SK-N-SH treated with all-trans-retinoic acid at 6 μM for 48 hours (cell line): ENCODE data around the gene NPAT.

ENCODE experiments used
- ATAC-seq: fragments of 200-7000 bp; cut with Tn5 transposase; 3 replicates; pipeline ENCODE4 v1.9.1; 2020; ENCODE audit warnings: mild to moderate bottlenecking, moderate library complexity
- ARNTL ChIP-seq: fragments of 450-650 bp; formaldehyde crosslinking; IDR thresholded peaks from 2 replicates; pipeline ENCODE4 v1.5.0; 2020; ENCODE audit warnings: low read depth, mild to moderate bottlenecking, moderate library complexity, borderline replicate concordance
- BACH2 ChIP-seq: fragments of 250-450 bp; sonication (Bioruptor Pico); IDR thresholded peaks from 2 replicates; pipeline ENCODE4 v1.9.0; 2021; ENCODE audit warnings: mild to moderate bottlenecking, borderline replicate concordance
- CSDC2 ChIP-seq: fragments of 250-450 bp; sonication (Bioruptor Pico); IDR thresholded peaks from 2 replicates; pipeline ENCODE4 v1.5.0; 2020; ENCODE audit warnings: mild to moderate bottlenecking, moderate library complexity
- ESRRG ChIP-seq: fragments of 250-450 bp; sonication (Bioruptor Pico); IDR thresholded peaks from 2 replicates; pipeline ENCODE4 v1.6.1; 2021; ENCODE audit warnings: mild to moderate bottlenecking
- GLIS3 ChIP-seq: fragments of 250-450 bp; sonication (Bioruptor Pico); IDR thresholded peaks from 2 replicates; pipeline ENCODE4 v1.5.0; 2020; ENCODE audit warnings: mild to moderate bottlenecking, moderate library complexity
- ISL1 ChIP-seq: fragments of 250-450 bp; sonication (Bioruptor Pico); IDR thresholded peaks from 2 replicates; pipeline ENCODE4 v2.1.2; 2022; ENCODE audit warnings: mild to moderate bottlenecking, moderate library complexity
- OSR1 ChIP-seq: fragments of 250-450 bp; sonication (Bioruptor Pico); IDR thresholded peaks from 2 replicates; pipeline ENCODE4 v1.8.0; 2022; ENCODE audit warnings: moderate library complexity, mild to moderate bottlenecking, inconsistent platforms
- PPARA ChIP-seq: fragments of 250-450 bp; sonication (Bioruptor Pico); IDR thresholded peaks from 2 replicates; pipeline ENCODE4 v1.5.0; 2020; ENCODE audit warnings: mild to moderate bottlenecking, borderline replicate concordance
- RARB ChIP-seq: fragments of 250-450 bp; sonication (Bioruptor Pico); IDR thresholded peaks from 2 replicates; pipeline ENCODE4 v1.8.0; 2021; ENCODE audit warnings: mild to moderate bottlenecking, moderate library complexity
- SNAI2 ChIP-seq: fragments of 250-450 bp; sonication (Bioruptor Pico); IDR thresholded peaks from 2 replicates; pipeline ENCODE4 v1.5.0; 2020; ENCODE audit warnings: mild to moderate bottlenecking, moderate library complexity
- TCF4 ChIP-seq: fragments of 250-450 bp; sonication (Bioruptor Pico); IDR thresholded peaks from 2 replicates; pipeline ENCODE4 v1.8.0; 2021; ENCODE audit warnings: mild to moderate bottlenecking, moderate library complexity, borderline replicate concordance
- TOX ChIP-seq: fragments of 250-450 bp; sonication (Bioruptor Pico); IDR thresholded peaks from 2 replicates; pipeline ENCODE4 v1.8.0; 2021; ENCODE audit warnings: mild to moderate bottlenecking, moderate library complexity, borderline replicate concordance
- TSHZ2 ChIP-seq: fragments of 250-450 bp; sonication (Bioruptor Pico); IDR thresholded peaks from 2 replicates; pipeline ENCODE4 v1.5.0; 2020; ENCODE audit warnings: mild to moderate bottlenecking, moderate library complexity
- ZC3H10 ChIP-seq: fragments of 250-450 bp; sonication (Bioruptor Pico); IDR thresholded peaks from 2 replicates; pipeline ENCODE4 v1.5.1; 2021; ENCODE audit warnings: mild to moderate bottlenecking, moderate library complexity
- ZFP3 ChIP-seq: fragments of 250-450 bp; sonication (Bioruptor Pico); IDR thresholded peaks from 2 replicates; pipeline ENCODE4 v1.5.0; 2020; ENCODE audit warnings: mild to moderate bottlenecking, moderate library complexity
- ZFP30 ChIP-seq: fragments of 450-650 bp; formaldehyde crosslinking; IDR thresholded peaks from 2 replicates; pipeline ENCODE4 v1.5.0; 2022; ENCODE audit warnings: mild to moderate bottlenecking, moderate library complexity
- ZNF565 ChIP-seq: fragments of 450-650 bp; formaldehyde crosslinking; conservative IDR thresholded peaks from 2 replicates; pipeline ENCODE4 v1.5.0; 2020; ENCODE audit warnings: low read depth, mild to moderate bottlenecking, moderate library complexity
- ZNF70 ChIP-seq: fragments of 450-650 bp; formaldehyde crosslinking; IDR thresholded peaks from 2 replicates; pipeline ENCODE4 v1.5.0; 2020; ENCODE audit warnings: mild to moderate bottlenecking, moderate library complexity
- TF ChIP-seq, protein P1 (sequence below): fragments of 250-450 bp; sonication (Bioruptor Pico); IDR thresholded peaks from 2 replicates; pipeline ENCODE4 v1.8.0; 2020; ENCODE audit warnings: mild to moderate bottlenecking, moderate library complexity, borderline replicate concordance
- TF ChIP-seq, protein P2 (sequence below): fragments of 250-450 bp; sonication (Bioruptor Pico); IDR thresholded peaks from 2 replicates; pipeline ENCODE4 v1.5.1; 2020; ENCODE audit warnings: low read depth, mild to moderate bottlenecking, moderate library complexity
- TF ChIP-seq, protein P3 (sequence below): fragments of 250-450 bp; sonication (Bioruptor Pico); IDR thresholded peaks from 2 replicates; pipeline ENCODE4 v1.8.0; 2021; ENCODE audit warnings: low read depth, mild to moderate bottlenecking, moderate library complexity, borderline replicate concordance

Gene NPAT

GRCh38 chr11:108204929-108205499, 17.4 kb downstream of the NPAT start:
- ATAC-seq = no peak

DNA sequence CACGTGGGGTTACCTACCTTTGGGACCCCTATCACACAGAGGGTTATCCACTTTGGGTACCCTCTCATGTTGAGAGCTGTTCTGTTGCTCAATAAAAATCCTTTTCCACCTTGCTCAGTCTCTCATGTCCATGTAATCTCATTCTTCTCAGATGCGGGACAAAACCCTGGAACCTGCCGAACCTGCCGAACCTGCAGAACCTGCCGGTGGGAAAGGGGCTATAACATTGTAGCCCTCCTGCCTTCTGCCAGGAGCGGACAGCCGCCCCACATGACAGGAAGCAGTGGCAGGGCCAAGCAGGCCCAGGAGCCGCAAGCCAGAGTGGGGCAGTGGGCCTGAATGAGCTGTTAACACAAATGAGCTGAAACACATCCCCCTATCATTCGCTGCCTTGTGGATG, 18.1 kb downstream of the NPAT start:
- ATAC-seq = no peak
- TF ChIP-seq RARB (no peak), ISL1 (CRISPR knock-in tag) (no peak), ZC3H10 (CRISPR knock-in tag) (no peak), BACH2 (no peak), ZNF565 (CRISPR knock-in tag) (no peak), GLIS3 (CRISPR knock-in tag) (no peak), CSDC2 (CRISPR knock-in tag) (no peak), ZFP3 (CRISPR knock-in tag) (no peak), ZNF70 (CRISPR knock-in tag) (no peak), TCF4 (CRISPR knock-in tag) (no peak), ZFP30 (CRISPR knock-in tag) (no peak), OSR1 (CRISPR knock-in tag) (no peak), TOX (CRISPR knock-in tag) (no peak), ESRRG (CRISPR knock-in tag) (no peak), ARNTL (no peak), SNAI2 (CRISPR knock-in tag) (no peak)
- TF ChIP-seq, protein P1, sequence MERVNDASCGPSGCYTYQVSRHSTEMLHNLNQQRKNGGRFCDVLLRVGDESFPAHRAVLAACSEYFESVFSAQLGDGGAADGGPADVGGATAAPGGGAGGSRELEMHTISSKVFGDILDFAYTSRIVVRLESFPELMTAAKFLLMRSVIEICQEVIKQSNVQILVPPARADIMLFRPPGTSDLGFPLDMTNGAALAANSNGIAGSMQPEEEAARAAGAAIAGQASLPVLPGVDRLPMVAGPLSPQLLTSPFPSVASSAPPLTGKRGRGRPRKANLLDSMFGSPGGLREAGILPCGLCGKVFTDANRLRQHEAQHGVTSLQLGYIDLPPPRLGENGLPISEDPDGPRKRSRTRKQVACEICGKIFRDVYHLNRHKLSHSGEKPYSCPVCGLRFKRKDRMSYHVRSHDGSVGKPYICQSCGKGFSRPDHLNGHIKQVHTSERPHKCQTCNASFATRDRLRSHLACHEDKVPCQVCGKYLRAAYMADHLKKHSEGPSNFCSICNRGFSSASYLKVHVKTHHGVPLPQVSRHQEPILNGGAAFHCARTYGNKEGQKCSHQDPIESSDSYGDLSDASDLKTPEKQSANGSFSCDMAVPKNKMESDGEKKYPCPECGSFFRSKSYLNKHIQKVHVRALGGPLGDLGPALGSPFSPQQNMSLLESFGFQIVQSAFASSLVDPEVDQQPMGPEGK = no peak
- TF ChIP-seq, protein P2, sequence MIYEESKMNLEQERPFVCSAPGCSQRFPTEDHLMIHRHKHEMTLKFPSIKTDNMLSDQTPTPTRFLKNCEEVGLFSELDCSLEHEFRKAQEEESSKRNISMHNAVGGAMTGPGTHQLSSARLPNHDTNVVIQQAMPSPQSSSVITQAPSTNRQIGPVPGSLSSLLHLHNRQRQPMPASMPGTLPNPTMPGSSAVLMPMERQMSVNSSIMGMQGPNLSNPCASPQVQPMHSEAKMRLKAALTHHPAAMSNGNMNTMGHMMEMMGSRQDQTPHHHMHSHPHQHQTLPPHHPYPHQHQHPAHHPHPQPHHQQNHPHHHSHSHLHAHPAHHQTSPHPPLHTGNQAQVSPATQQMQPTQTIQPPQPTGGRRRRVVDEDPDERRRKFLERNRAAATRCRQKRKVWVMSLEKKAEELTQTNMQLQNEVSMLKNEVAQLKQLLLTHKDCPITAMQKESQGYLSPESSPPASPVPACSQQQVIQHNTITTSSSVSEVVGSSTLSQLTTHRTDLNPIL (CRISPR knock-in tag) = no peak

More at GRCh38 chr11:108204929-108205499, 17.4 kb downstream of the NPAT start:
- TF ChIP-seq ZC3H10 (CRISPR knock-in tag) = no peak
- no peak for TF ChIP-seq GLIS3 (CRISPR knock-in tag)
- no peak for TF ChIP-seq ARNTL
- TF ChIP-seq SNAI2 (CRISPR knock-in tag) = no peak
- TF ChIP-seq CSDC2 (CRISPR knock-in tag) = no peak
- no peak for TF ChIP-seq ISL1 (CRISPR knock-in tag)
- no peak for TF ChIP-seq BACH2

DNA sequence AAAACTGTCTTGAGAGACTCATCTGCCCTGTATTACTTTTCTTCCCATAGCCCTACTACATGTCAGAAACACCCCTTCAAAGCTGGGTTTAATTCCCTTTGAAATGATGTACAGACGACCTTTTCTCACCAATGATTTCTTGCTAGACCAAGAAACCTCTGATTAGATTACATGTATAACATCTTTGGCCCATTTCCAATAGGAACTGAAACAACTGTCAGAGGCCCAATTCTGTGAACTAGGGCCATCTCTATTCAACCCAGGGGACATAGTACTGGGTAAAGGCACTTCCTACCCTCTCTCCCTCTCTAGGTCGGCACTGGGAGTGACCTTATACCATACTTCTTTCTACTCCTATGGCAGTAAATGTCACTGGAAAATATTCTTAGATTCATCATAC, 19.4 kb downstream of the NPAT start:
- no peak for TF ChIP-seq CSDC2 (CRISPR knock-in tag)
- no peak for TF ChIP-seq ZFP3 (CRISPR knock-in tag)
- TF ChIP-seq, protein P1 = no peak
- ATAC-seq = no peak

DNA sequence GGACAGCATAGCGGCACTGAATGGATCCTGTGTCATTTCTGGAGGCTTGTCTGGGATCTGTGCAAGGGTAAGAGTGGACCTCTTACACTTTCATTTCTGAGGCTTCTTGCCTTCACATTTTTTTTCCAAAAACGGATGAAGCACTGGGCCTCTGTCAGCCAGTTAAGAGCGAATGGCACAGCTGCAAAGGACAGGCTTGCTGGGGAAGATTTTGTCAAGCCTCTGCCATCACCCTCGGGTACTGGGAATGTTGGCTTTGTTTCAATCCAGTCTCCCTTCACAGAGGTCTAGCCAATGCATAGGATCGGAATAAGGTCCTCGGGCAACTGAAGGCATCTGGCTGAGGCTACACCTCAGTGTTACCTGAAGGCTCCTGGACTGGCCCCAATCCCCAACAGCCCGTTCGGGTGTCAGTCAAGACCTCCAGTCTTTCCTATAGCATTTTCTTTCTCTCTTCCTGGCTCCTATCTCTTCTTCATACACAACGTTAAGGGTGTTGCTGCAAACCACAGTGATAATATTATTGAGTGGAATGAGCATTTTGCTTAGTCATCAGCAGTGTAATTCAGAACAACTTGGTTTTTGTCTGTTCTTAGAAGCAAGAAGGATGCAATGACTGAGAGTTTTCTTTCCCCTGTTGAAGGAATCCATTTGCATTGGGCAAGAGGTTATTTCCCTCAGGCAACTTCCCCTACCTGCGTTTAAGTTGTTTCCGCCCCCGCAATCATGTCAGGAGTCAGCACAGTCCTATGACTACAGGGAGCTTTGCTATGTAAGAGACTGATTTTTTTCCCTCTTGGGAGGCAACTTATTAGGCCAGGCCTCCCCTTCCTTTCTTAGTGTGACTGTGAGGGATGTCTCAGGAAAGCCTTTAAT, 22.8 kb downstream of the NPAT start:
- no peak for ATAC-seq
- TF ChIP-seq TCF4 (CRISPR knock-in tag) (no peak), ZC3H10 (CRISPR knock-in tag) (no peak), SNAI2 (CRISPR knock-in tag) (no peak), PPARA (no peak), ISL1 (CRISPR knock-in tag) (no peak), TSHZ2 (CRISPR knock-in tag) (no peak), ZFP3 (CRISPR knock-in tag) (no peak), ZNF565 (CRISPR knock-in tag) (no peak), TOX (CRISPR knock-in tag) (no peak), ARNTL (no peak)
- TF ChIP-seq, protein P3, sequence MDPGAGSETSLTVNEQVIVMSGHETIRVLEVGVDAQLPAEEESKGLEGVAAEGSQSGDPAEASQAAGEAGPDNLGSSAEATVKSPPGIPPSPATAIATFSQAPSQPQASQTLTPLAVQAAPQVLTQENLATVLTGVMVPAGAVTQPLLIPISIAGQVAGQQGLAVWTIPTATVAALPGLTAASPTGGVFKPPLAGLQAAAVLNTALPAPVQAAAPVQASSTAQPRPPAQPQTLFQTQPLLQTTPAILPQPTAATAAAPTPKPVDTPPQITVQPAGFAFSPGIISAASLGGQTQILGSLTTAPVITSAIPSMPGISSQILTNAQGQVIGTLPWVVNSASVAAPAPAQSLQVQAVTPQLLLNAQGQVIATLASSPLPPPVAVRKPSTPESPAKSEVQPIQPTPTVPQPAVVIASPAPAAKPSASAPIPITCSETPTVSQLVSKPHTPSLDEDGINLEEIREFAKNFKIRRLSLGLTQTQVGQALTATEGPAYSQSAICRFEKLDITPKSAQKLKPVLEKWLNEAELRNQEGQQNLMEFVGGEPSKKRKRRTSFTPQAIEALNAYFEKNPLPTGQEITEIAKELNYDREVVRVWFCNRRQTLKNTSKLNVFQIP (CRISPR knock-in tag) = no peak
- TF ChIP-seq, protein P2 (CRISPR knock-in tag) = no peak
